ENCODE measurements around the gene TFDP1.

The TFDP1 gene

DNA sequence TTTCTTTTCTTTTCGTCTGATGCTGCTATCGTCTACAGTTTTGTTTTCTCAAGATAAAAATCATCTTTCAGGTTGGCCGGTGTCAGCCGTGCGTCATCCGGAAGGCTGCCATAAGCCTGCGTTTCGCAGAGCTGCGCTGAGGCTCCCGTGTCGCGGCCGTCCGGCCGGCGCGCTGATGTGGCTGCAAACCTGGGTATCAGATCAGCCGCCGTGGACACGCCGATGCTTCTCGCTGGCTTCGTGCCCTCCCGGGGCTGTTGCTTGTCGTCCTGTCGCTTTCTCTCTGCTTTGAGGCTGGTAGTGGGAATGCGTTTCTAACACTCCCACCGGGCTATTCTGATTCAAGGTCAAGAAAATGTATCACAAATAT lies 45.9 kb upstream of the TFDP1 start:
- TF ChIP-seq, protein P1, sequence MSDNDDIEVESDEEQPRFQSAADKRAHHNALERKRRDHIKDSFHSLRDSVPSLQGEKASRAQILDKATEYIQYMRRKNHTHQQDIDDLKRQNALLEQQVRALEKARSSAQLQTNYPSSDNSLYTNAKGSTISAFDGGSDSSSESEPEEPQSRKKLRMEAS (IDR thresholded peaks at IDR 0.05), result no peak
- TF ChIP-seq TCF12 (IDR thresholded peaks at IDR 0.05; ENCODE audit: low read depth), result no peak
- no peak for TF ChIP-seq CREB1 (IDR thresholded peaks at IDR 0.05; ENCODE audit: low read depth)
- TF ChIP-seq, protein P2, sequence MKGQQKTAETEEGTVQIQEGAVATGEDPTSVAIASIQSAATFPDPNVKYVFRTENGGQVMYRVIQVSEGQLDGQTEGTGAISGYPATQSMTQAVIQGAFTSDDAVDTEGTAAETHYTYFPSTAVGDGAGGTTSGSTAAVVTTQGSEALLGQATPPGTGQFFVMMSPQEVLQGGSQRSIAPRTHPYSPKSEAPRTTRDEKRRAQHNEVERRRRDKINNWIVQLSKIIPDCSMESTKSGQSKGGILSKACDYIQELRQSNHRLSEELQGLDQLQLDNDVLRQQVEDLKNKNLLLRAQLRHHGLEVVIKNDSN (IDR thresholded peaks at IDR 0.05), result no peak
- TF ChIP-seq FOXM1 (IDR thresholded peaks at IDR 0.05; ENCODE audit: borderline replicate concordance, low read depth), result no peak
- TF ChIP-seq, protein P3, sequence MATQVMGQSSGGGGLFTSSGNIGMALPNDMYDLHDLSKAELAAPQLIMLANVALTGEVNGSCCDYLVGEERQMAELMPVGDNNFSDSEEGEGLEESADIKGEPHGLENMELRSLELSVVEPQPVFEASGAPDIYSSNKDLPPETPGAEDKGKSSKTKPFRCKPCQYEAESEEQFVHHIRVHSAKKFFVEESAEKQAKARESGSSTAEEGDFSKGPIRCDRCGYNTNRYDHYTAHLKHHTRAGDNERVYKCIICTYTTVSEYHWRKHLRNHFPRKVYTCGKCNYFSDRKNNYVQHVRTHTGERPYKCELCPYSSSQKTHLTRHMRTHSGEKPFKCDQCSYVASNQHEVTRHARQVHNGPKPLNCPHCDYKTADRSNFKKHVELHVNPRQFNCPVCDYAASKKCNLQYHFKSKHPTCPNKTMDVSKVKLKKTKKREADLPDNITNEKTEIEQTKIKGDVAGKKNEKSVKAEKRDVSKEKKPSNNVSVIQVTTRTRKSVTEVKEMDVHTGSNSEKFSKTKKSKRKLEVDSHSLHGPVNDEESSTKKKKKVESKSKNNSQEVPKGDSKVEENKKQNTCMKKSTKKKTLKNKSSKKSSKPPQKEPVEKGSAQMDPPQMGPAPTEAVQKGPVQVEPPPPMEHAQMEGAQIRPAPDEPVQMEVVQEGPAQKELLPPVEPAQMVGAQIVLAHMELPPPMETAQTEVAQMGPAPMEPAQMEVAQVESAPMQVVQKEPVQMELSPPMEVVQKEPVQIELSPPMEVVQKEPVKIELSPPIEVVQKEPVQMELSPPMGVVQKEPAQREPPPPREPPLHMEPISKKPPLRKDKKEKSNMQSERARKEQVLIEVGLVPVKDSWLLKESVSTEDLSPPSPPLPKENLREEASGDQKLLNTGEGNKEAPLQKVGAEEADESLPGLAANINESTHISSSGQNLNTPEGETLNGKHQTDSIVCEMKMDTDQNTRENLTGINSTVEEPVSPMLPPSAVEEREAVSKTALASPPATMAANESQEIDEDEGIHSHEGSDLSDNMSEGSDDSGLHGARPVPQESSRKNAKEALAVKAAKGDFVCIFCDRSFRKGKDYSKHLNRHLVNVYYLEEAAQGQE (IDR thresholded peaks at IDR 0.05; ENCODE audit: low read depth), result no peak
- TF ChIP-seq ZBTB7A (IDR thresholded peaks at IDR 0.05; ENCODE audit: low read depth), result no peak
- no peak for TF ChIP-seq TEAD4 (IDR thresholded peaks at IDR 0.05)
- TF ChIP-seq NFIC (IDR thresholded peaks at IDR 0.05), result no peak
- no peak for TF ChIP-seq TAF1 (IDR thresholded peaks at IDR 0.05; ENCODE audit: low read depth)
- no peak for TF ChIP-seq EGR1 (IDR thresholded peaks at IDR 0.05)
- TF ChIP-seq YY1 (IDR thresholded peaks at IDR 0.05; ENCODE audit: low read depth), result no peak
- no peak for TF ChIP-seq RAD21 (IDR thresholded peaks at IDR 0.05; ENCODE audit: low read depth)
- TF ChIP-seq EP300 (IDR thresholded peaks at IDR 0.05; ENCODE audit: borderline replicate concordance), result no peak
- no peak for TF ChIP-seq CEBPB (IDR thresholded peaks at IDR 0.05)

DNA sequence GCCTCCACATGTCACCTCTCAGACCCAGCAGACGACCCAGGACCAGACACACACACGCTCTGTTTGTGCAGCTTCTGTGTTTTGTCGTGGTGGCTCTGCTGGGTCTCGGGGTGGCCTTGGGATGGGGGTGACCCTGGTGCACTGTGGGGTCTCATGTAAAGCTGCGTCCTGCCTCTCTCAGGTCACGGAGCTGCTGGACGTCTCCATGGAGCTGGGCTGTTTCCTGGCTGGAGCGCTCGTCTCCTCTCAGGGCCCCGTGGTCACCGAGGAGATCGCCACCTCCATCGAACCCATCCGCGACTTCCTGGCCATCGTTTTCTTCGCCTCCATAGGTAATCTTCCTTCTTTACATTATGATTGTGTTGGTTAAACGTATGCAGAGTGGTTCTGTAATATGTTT lies 45.4 kb upstream of the TFDP1 start:
- TF ChIP-seq EP300 (IDR thresholded peaks at IDR 0.05; ENCODE audit: borderline replicate concordance) (no peak), TAF1 (IDR thresholded peaks at IDR 0.05; ENCODE audit: low read depth) (no peak), TEAD4 (IDR thresholded peaks at IDR 0.05) (no peak), ZBTB7A (IDR thresholded peaks at IDR 0.05; ENCODE audit: low read depth) (no peak), TCF12 (IDR thresholded peaks at IDR 0.05; ENCODE audit: low read depth) (no peak), CEBPB (IDR thresholded peaks at IDR 0.05) (no peak), EGR1 (IDR thresholded peaks at IDR 0.05) (no peak), NFIC (IDR thresholded peaks at IDR 0.05) (no peak), YY1 (IDR thresholded peaks at IDR 0.05; ENCODE audit: low read depth) (no peak), CREB1 (IDR thresholded peaks at IDR 0.05; ENCODE audit: low read depth) (no peak), RAD21 (IDR thresholded peaks at IDR 0.05; ENCODE audit: low read depth) (no peak)
- TF ChIP-seq, protein P2 (IDR thresholded peaks at IDR 0.05), result no peak
- TF ChIP-seq, protein P1 (IDR thresholded peaks at IDR 0.05), result no peak
- TF ChIP-seq, protein P3 (IDR thresholded peaks at IDR 0.05; ENCODE audit: low read depth), result no peak

DNA sequence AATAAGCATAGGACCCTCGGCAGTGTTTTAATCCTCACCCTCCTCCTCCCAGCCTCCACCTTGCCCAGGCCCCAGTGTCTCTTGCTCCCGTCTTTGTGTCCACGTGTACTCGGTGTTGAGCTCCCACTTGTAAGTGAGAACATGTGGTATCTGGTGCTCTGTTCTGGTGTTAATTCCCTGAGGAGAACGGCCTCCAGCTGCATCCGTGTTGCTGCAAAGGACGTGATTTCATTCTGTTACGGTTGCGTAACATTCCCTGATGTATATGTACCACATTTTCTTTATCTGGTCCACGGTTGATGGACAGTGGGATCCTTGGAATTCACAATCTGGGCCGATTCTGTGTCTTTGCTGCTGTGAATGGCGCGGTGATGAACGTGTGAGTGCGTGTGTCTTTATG lies 44.7 kb upstream of the TFDP1 start:
- TF ChIP-seq, protein P1 (IDR thresholded peaks at IDR 0.05), result no peak
- TF ChIP-seq TCF12 (IDR thresholded peaks at IDR 0.05; ENCODE audit: low read depth) (no peak), TEAD4 (IDR thresholded peaks at IDR 0.05) (no peak), FOXM1 (IDR thresholded peaks at IDR 0.05; ENCODE audit: borderline replicate concordance, low read depth) (no peak), RAD21 (IDR thresholded peaks at IDR 0.05; ENCODE audit: low read depth) (no peak), CREB1 (IDR thresholded peaks at IDR 0.05; ENCODE audit: low read depth) (no peak), EP300 (IDR thresholded peaks at IDR 0.05; ENCODE audit: borderline replicate concordance) (no peak)
- TF ChIP-seq, protein P2 (IDR thresholded peaks at IDR 0.05), result no peak

DNA sequence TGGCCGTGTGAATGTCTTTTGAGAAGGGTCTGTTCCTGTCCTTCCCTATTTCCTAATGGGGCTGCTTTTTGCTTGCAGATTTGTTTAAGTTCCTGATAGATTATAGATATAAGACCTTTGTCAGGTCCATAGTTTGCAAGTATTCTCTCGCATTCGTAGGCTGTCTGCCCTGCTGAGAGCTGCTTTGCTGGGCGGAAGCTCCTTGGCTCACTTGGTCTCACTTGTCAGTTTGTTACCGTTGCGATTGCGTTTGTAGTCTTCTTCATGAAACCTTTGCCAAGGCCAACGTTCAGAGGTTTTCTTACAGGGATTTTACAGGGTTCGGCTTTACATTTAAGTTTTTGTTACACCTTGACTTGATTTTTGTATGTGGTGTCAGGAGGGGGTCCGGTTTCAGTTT lies 44.0 kb upstream of the TFDP1 start:
- TF ChIP-seq, protein P1 (IDR thresholded peaks at IDR 0.05), result no peak
- no peak for TF ChIP-seq NFIC (IDR thresholded peaks at IDR 0.05)
- no peak for TF ChIP-seq YY1 (IDR thresholded peaks at IDR 0.05; ENCODE audit: low read depth)
- no peak for TF ChIP-seq EGR1 (IDR thresholded peaks at IDR 0.05)
- no peak for TF ChIP-seq ZBTB7A (IDR thresholded peaks at IDR 0.05; ENCODE audit: low read depth)
- TF ChIP-seq CEBPB (IDR thresholded peaks at IDR 0.05), result no peak
- TF ChIP-seq TCF12 (IDR thresholded peaks at IDR 0.05; ENCODE audit: low read depth), result no peak
- TF ChIP-seq EP300 (IDR thresholded peaks at IDR 0.05; ENCODE audit: borderline replicate concordance), result no peak
- TF ChIP-seq, protein P2 (IDR thresholded peaks at IDR 0.05), result no peak
- no peak for TF ChIP-seq FOXM1 (IDR thresholded peaks at IDR 0.05; ENCODE audit: borderline replicate concordance, low read depth)
- no peak for TF ChIP-seq CREB1 (IDR thresholded peaks at IDR 0.05; ENCODE audit: low read depth)
- TF ChIP-seq TEAD4 (IDR thresholded peaks at IDR 0.05), result no peak
- TF ChIP-seq, protein P3 (IDR thresholded peaks at IDR 0.05; ENCODE audit: low read depth), result no peak
- TF ChIP-seq TAF1 (IDR thresholded peaks at IDR 0.05; ENCODE audit: low read depth), result no peak
- TF ChIP-seq RAD21 (IDR thresholded peaks at IDR 0.05; ENCODE audit: low read depth), result no peak
